Heart right ventricle (tissue), 16 donors: ENCODE data around the gene ANGPTL4. TPM values are rescaled to one million over a fixed set of nuclear protein-coding genes. Genes with fewer than 3 reads are reported as not detected.

Experiments used
- ATAC-seq, 8 donors: fragments of 200-7000 bp; cut with Tn5 transposase; one replicate each; pipeline ENCODE4 v1.9.1; 2020; ENCODE audit warnings: mild to moderate bottlenecking in 8 of 8, moderate library complexity in 8 of 8, moderate number of reproducible peaks in 1 of 8
- DNase-seq, 2 donors: peaks; one replicate each; pipeline ENCODE4 v3.0.0-alpha.2; 2020
- H3K27ac ChIP-seq, 10 donors: fragments of 200-600 bp; sonication (generic) in 2 of 10; one replicate each; pipeline versions ENCODE4 v1.5.0 to v1.8.0; 2020 to 2022; ENCODE audit warnings: mild to moderate bottlenecking in 3 of 10
- H3K27me3 ChIP-seq, 7 donors: fragments of 200-600 bp; one replicate each; pipeline ENCODE4 v1.8.0; 2021 to 2022; ENCODE audit warnings: mild to moderate bottlenecking in 2 of 7
- H3K36me3 ChIP-seq, 9 donors: fragments of 200-600 bp; sonication (generic) in 1 of 9; one replicate each; pipeline versions ENCODE4 v1.5.0 to v1.8.0; 2020 to 2022; ENCODE audit warnings: mild to moderate bottlenecking in 2 of 9
- H3K4me1 ChIP-seq, 9 donors: fragments of 200-600 bp; sonication (generic) in 1 of 9; one replicate each; pipeline versions ENCODE4 v1.5.0 to v1.8.0; 2020 to 2022; ENCODE audit warnings: mild to moderate bottlenecking in 4 of 9
- H3K4me3 ChIP-seq, 10 donors: fragments of 200-600 bp; sonication (generic) in 2 of 10; one replicate each; pipeline versions ENCODE4 v1.5.0 to v1.8.0; 2020 to 2022; ENCODE audit warnings: mild to moderate bottlenecking in 7 of 10, moderate library complexity in 2 of 10
- H3K9me3 ChIP-seq, 11 donors: fragments of 200-600 bp in 10 of 11; sonication (generic) in 2 of 11; one replicate each; pipeline versions ENCODE4 v1.5.0 to v1.8.0; 2013 to 2022; ENCODE audit warnings: mild to moderate bottlenecking in 2 of 11, control low read depth in 1 of 11, moderate library complexity in 1 of 11
- WGBS, 2 donors: extraction: QIAGEN DNeasy Blood & Tissue Kit; methylation state at CpG; one replicate each; pipeline ENCODE4 v1.1.7; 2013; ENCODE audit warnings: inconsistent platforms in 1 of 2; 5-methylcytosine and 5-hydroxymethylcytosine counted together
- intact Hi-C, 10 donors: fragments of 100-400 bp; cut with DNase I; formaldehyde crosslinking; loops; one replicate each; pipeline versions ENCODE4 v1.11.1 to v1.14.2; 2022
- polyA plus RNA-seq, 2 donors: library from polyadenylated mRNA; stranded (reverse); fragments of 200-250 nt; gene quantifications; one replicate each; pipeline ENCODE4 v1.2.3, GENCODE V29; 2013
- total RNA-seq, 10 donors: library from RNA; stranded (reverse); fragmentation: NEBNext Ultra II Directional in 3 of 10; extraction: Animal tissue kit (Norgen Biotek cat#: 25700) in 3 of 10; gene quantifications; one replicate each; pipeline versions ENCODE4 v1.2.1 to v1.2.4, GENCODE V29; 2021 to 2023
- TF ChIP-seq, protein P1 (sequence below), 9 donors: fragments of 200-600 bp; sonication (generic) in 2 of 9; IDR thresholded peaks; one replicate each; pipeline versions ENCODE4 v1.5.0 to v1.8.0; 2021 to 2022; ENCODE audit warnings: antibody characterized with exemption in 9 of 9, mild to moderate bottlenecking in 5 of 9, moderate library complexity in 1 of 9
- donor health status: Arrhythmogenic right ventricular cardiomyopathy.
- donor health status: ischemic (EF 13 %, LVEDD 7.1; RV severe dilation, severe dysfunction).
- donor health status: healthy with polysubstance abuse.
- donor health status: DM: no; HTN: yes; CAD: no.
- donor health status: DM: no; HTN: no; CAD: no.
- donor health status: ischemic (EF 25% LVEDD 6.9; RV normal size, moderate dysfunction).
- donor health status: ischemic (EF 25% LVEDD 5.7; RV mildly dilated, moderate dysfunction).
- donor health status: healthy.
- donor health status: DM: yes; HTN: yes; CAD: no.
- donor health status: Ischemic cardiomyopathy.
- donor health status: ischemic (EF 35%, LVEDD 5.7; RV mildly dilated, moderate dysfunction).
- donor health status: nonischemic (EF 11% LVEDD 7.7; RV severe dilation, severe dysfunction).
- donor health status: DM: yes; HTN: yes; CAD: no.
- donor health status: PGD.
- donor health status: ischemic (EF 29% LVEDD 5.4; RV normal size, mild dysfunction).
- donor health status: nonischemic (EF 23%, LVEDD 6.1; RV moderate dilation, normal function).

Gene ANGPTL4
- total and polyA plus RNA-seq, 12 donors: 1.5 to 154 (median 5.1) TPM

DNA sequence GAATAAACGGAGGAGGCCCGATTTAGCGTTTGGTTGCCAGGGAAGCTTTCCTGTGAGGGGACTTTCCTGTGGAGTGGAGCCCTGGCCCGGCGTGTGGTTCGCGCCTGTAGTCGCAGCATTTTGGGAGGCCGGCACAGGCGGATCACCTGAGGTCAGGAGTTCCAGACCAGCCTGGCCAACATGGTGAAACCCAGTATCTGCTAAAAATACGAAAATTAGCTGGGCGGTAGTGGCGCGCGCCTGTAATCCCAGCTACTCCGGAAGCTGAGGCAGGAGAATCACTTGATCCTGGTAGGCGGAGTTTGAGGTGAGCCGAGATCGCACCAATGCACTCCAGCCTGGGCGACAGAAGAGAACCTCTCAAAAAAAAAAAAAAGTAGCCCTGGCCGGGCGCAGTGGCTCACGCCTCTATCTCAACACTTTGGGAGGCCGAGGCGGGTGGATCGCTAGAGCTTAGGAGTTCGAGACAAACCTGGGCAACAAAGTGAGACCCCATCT, 27.8 kb upstream of the ANGPTL4 start:
- no peak for ATAC-seq
- TF ChIP-seq, protein P1, sequence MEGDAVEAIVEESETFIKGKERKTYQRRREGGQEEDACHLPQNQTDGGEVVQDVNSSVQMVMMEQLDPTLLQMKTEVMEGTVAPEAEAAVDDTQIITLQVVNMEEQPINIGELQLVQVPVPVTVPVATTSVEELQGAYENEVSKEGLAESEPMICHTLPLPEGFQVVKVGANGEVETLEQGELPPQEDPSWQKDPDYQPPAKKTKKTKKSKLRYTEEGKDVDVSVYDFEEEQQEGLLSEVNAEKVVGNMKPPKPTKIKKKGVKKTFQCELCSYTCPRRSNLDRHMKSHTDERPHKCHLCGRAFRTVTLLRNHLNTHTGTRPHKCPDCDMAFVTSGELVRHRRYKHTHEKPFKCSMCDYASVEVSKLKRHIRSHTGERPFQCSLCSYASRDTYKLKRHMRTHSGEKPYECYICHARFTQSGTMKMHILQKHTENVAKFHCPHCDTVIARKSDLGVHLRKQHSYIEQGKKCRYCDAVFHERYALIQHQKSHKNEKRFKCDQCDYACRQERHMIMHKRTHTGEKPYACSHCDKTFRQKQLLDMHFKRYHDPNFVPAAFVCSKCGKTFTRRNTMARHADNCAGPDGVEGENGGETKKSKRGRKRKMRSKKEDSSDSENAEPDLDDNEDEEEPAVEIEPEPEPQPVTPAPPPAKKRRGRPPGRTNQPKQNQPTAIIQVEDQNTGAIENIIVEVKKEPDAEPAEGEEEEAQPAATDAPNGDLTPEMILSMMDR (IDR thresholded peaks at IDR 0.05): no peak
- Histone ChIP-seq H3K4me3 (peak overlapping the region in 2 of 10 donors; percentile 7), H3K27me3 (peaks cover 0 to 61% (median 24%) of the 10 kb centered on the region in 7 donors), H3K36me3 (peaks cover 0 to 27% (median 0%) of the 10 kb centered on the region in 9 donors), H3K4me1 (peaks cover 14 to 71% (median 37%) of the 10 kb centered on the region in 9 donors), H3K27ac (peak overlapping the region in 7 of 10 donors; percentile 6 to 64 (median 25)), H3K9me3 (no peaks in the 10 kb centered on the region)
- 30% methylated on average over 27 of the region's 27 CpGs for WGBS, 2 donors
- no peak for DNase-seq
- intact Hi-C loops: no loop called here

DNA sequence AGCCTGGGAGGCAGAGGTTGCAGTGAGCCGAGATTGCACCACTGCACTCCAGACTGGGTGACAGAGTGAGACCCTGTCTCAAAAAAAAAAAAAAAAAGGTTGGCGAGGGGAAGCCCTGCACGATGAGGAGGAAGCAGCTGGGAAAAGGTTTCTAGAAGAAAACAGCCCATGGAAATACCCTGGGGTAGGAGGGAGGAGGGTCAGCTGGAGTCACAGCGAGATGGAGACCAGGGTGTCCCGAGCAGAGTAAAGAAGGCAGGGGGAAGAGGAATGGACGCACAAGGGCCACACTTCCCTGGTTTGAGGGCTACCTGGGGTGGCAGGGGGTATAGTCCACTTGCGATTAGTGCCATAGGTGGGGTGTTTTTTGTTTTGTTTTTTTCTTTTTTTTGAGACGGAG, 27.3 kb upstream of the ANGPTL4 start:
- no peak for ATAC-seq
- peaks cover 0 to 23% (median 0%) of the 10 kb centered on the region in 9 donors for H3K36me3 ChIP-seq
- peaks cover 14 to 76% (median 42%) of the 10 kb centered on the region in 9 donors for H3K4me1 ChIP-seq
- no peaks in the 10 kb centered on the region for H3K9me3 ChIP-seq
- H3K4me3 ChIP-seq: peak overlapping the region in 1 of 10 donors; percentile 7
- H3K27ac ChIP-seq: peak overlapping the region in 7 of 10 donors; percentile 15 to 64 (median 20)
- no peak for DNase-seq
- TF ChIP-seq, protein P1 (IDR thresholded peaks at IDR 0.05): no peak
- WGBS, 2 donors: 56 to 66% methylated on average over 8 of the region's 8 CpGs
- intact Hi-C loops: no loop called here
- peaks cover 0 to 65% (median 24%) of the 10 kb centered on the region in 7 donors for H3K27me3 ChIP-seq

DNA sequence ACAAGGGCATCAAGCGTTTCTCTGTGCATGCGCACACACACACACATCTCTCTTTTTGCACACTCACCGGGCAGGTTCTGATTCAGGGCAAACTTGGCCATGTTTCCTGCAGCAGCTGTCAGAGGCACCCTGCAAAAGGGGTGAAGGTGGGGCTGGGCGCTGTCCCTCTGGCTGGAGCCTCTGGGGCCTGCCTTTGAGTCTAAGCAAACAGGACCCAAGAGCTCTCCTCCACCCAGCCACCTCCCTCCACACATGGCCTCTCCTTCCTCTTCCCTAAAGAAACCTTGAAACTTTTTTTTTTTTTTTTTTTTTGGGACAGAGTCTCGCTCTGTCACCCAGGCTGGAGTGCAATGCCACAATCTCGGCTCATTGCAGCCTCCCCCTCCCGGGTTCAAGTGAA, 26.2 kb upstream of the ANGPTL4 start:
- no peak overlapping the region for H3K4me3 ChIP-seq
- ATAC-seq: no peak
- peak overlapping the region in 7 of 10 donors; percentile 13 to 64 (median 34) for H3K27ac ChIP-seq
- H3K4me1 ChIP-seq: peaks cover 14 to 76% (median 45%) of the 10 kb centered on the region in 9 donors
- WGBS, 2 donors: 76 to 80% methylated on average over 7 of the region's 7 CpGs
- H3K9me3 ChIP-seq: no peaks in the 10 kb centered on the region
- H3K36me3 ChIP-seq: peaks cover 0 to 18% (median 0%) of the 10 kb centered on the region in 9 donors
- peaks cover 0 to 75% (median 24%) of the 10 kb centered on the region in 7 donors for H3K27me3 ChIP-seq
- intact Hi-C loops: no loop called here
- TF ChIP-seq, protein P1 (IDR thresholded peaks at IDR 0.05): no peak
- DNase-seq: no peak

DNA sequence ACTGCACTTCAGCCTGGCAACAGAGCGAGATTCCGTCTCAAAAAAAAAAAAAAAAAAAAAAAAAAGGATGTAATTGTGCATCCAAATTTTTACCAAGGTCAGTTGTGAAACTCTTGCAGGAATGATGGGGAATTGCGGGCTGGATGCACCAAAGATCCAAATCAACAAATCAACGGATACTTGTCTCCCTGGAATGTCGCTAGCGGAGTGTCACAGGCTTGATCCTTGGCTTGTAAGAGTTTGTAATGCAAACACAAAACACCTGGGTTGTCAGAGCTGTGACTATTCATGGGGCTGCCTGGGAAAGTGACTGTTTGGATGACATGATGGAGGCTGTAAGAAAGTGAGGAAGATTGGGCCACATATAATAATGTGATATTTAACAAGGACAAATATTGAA, 25.1 kb upstream of the ANGPTL4 start:
- ATAC-seq (no peak), DNase-seq (no peak)
- Histone ChIP-seq H3K27ac (peak overlapping the region in 1 of 10 donors; percentile 64), H3K4me3 (no peak overlapping the region), H3K36me3 (peaks cover 0 to 9% (median 0%) of the 10 kb centered on the region in 9 donors), H3K9me3 (no peaks in the 10 kb centered on the region), H3K4me1 (peaks cover 6 to 76% (median 40%) of the 10 kb centered on the region in 9 donors), H3K27me3 (peaks cover 0 to 75% (median 14%) of the 10 kb centered on the region in 7 donors)
- TF ChIP-seq, protein P1 (IDR thresholded peaks at IDR 0.05): no peak
- WGBS, 2 donors: 62% methylated on average over 6 of the region's 6 CpGs
- intact Hi-C loops: no loop called here
